Right renal pelvis (tissue), 4 donors: ENCODE measurements around the gene CLIP3. TPM values are rescaled to one million over a fixed set of nuclear protein-coding genes. Genes with fewer than 3 reads are reported as not detected.

Source experiments
- DNase-seq, 4 donors: peaks; one replicate each; pipeline ENCODE4 v3.0.0-alpha.2; 2013; ENCODE audit warnings: low read depth in 4 of 4, low spot score in 3 of 4, missing footprints in 1 of 4
- polyA plus RNA-seq, 4 donors: library from polyadenylated mRNA; unstranded; fragments of 120-200 nt; gene quantifications; one replicate each; pipeline ENCODE4 v1.2.1, GENCODE V29; 2013; ENCODE audit not compliant: insufficient read length in 4 of 4

Gene CLIP3
- polyA plus RNA-seq, 4 donors: 51.9 to 65.4 (median 58.4) TPM

GRCh38 chr19:36009633-36010379 is 22.9 kb downstream of the CLIP3 start:
- no peak for DNase-seq

- no peak for DNase-seq
These were observed 23.5 kb downstream of the CLIP3 start for GRCh38 chr19:36009220-36009619.

GRCh38 chr19:36008336-36008978 is 24.2 kb downstream of the CLIP3 start, which contains the start of gene SYNE4:
Gene SYNE4 (minus strand): TSS chr19:36008813. CDS start chr19:36008681, 132 bp downstream.
- DNase-seq: peak in 1 of 4 donors; percentile 54

DNA sequence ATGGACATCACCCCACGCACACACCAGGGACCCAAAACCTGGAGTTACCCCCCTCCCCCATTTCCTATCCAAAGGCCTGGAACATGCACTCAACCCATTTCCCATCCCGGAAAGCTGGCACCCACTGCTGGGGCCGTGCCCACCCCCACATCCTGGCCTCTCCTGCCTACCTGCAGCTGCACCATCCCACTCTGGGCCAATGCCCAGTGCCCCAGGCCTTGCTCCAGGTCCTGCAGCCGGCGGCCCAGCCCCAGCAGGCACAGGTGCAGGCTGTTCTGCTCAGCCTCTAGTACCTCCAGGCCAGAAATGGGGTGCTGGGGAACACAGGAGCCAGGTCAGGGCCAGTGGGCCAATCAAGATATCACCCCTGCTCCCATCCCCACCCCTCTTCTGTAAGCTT is 25.7 kb downstream of the CLIP3 start:
- no peak for DNase-seq

DNA sequence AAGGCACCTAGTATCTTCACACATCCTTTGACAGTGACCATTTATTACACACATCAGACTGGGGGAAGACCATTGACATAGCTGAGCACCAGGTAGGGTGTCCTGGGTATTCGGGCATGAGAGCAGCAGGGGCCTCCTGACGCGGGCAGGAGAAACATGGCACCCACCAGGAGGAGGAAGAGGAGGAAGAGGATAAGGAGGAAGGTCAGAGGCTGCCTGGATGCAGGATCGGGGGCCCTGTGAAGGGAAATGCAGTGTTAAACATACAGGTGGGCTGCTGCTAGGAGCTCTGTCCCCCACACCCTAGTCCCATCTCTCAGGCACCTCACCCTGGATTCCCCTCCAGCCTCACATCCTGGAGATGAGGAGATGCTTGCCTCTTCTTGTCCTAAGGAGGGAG is 29.4 kb downstream of the CLIP3 start:
- DNase-seq: no peak

DNA sequence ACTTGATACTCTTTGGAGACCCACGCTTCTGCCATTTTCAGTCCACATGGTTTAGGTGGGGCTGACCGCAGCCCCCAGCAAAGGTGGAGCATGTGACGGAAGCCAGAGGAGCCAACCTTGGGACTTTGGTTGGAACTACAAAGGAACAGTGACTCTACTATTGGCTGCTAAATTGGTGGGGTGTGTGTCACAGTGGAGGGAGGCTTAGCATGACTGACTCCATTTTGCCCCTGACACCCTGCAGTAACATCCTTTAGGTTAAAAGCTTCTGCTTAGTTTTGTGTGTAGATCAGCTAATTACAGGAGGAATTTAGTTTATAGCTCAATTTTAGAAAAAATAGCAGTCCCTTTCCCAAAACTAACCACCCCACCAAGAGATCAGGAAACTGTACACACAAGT is 31.1 kb downstream of the CLIP3 start:
- DNase-seq: no peak

GRCh38 chr19:35996777-35997176 is 35.9 kb downstream of the CLIP3 start:
- DNase-seq: no peak

- DNase-seq: peak; percentile 84 to 92 (median 87)
These were observed 37.4 kb downstream of the CLIP3 start, which contains the start of gene SDHAF1 for GRCh38 chr19:35995048-35995993. Gene SDHAF1 (plus strand): TSS chr19:35995188. CDS start chr19:35995275, 87 bp downstream.

DNA sequence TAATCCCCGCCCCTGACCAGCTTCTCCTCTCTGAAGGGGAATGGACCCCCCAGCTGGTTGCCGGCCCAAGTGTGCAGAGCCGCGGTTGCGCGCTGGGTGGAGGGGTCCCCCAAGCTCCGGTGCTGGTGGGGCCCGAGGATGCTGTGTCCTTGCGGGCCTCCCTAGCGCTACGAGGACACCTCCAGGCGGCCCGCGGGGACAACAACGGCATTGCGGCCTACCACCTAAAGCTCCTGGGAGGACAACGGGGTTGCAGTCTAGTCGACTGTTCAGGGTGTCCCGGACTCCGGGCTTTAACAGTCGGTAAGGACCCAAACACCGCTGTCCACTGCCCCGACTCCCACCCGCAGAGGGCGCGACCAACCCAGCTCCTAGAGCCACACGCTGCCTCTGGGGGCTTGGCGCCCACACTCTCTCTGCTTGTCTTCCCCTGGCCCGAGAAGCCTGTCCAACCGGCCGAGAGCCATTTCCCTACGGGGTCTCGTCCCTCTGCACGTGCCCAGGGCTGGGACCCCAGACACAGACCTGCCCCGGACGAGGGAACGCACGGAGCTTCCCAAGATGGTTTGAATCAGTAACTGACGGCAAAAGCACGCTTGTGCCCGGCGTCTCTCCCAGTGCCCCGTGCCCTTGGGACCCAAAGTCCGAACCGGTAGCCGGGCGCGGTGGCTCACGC is 38.6 kb downstream of the CLIP3 start:
- no peak for DNase-seq

DNA sequence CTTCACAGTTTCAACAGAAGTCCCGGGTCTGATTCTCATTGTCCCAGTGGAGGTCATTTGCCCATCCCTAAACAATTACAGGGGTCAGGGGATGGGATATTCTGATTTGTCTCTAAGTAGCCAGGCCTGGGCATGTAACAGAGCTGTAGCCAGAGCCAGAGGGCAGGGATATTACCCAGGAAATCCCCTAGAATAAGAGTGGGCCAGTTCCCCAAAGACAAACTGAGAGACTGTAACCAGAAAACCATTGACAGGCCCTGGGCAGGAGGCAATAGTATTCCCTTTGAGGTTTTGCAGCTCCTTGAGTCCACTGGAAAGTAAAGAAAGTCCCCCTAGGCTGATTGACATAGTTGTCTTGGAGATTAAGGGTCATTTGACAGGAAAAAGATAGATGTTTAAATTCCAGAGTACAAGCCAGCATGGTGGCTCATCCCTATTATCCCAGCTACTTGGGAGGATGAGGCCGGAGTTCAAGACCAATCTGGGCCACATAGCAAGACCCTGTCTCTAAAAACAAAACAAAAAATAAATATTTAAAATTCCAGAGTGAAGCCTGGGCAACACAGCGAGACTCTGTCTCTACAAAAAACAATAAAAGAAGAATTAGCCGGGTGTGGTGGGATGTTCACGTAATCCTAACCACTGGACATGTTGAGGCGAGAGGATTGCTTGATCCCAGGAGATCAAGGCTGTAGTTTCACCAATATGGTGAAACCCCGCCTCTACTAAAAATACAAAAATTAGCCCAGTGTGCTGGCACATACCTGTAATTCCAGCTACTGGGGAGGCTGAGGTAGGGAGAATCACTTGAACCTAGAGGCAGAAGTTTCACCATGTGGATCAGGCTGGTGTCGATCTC is 39.5 kb downstream of the CLIP3 start:
- no peak for DNase-seq

DNA sequence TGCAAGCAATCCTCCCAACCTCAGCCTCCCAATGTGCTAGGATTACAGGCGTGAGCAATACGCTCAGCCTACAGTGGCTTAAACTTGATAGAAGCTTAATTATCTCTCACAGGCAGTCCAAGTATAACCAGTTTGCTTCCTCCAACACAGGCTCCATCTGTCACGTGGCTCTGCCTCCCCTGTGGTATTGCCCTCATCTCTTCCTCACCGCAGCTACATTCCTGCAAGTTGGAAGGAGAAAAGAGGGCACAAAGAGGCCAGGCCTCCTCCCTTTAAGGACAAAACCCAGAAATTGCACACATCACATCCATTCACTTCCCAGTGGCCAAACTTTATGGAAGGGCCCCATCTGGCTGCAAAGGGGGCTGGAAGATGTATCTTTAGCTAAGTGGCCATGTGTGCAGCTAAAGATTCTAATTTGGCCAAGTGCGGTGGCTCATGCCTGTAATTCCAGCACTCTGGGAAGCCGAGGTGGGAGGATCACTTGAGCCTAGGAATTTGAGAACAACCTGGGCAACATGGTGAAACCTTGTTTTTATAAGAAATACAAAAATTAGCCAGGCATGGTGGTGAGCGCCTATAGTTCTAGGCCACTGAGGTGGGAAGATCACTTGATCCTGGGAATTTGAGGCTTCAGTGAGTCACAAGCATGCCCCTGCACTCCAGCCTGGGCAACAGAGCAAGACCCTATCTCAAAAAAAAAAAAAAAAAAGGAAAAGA is 40.8 kb downstream of the CLIP3 start:
- DNase-seq: no peak

- no peak for DNase-seq
These were observed 41.6 kb downstream of the CLIP3 start for GRCh38 chr19:35990771-35991730.

GRCh38 chr19:35990156-35990555 is 42.5 kb downstream of the CLIP3 start:
- DNase-seq: no peak

GRCh38 chr19:35988824-35989223 is 43.8 kb downstream of the CLIP3 start:
- no peak for DNase-seq

DNA sequence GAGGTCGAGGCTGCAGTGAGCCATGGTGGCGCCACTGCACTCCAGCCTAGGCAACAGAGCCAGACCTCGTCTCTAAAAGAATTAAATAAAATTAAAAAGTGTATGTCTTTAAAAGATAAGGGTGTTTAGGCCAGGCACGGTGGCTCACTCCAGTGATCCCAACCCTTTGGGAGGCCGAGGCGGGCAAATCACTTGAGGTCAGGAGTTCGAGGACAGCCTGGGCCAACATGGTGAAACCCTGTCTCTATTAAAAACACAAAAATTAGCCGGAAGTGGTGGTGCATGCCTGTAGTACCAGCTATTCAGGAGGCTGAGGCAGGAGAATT is 45.1 kb downstream of the CLIP3 start:
- DNase-seq: no peak

- no peak for DNase-seq
These were observed 45.8 kb downstream of the CLIP3 start for GRCh38 chr19:35986664-35987570.

DNA sequence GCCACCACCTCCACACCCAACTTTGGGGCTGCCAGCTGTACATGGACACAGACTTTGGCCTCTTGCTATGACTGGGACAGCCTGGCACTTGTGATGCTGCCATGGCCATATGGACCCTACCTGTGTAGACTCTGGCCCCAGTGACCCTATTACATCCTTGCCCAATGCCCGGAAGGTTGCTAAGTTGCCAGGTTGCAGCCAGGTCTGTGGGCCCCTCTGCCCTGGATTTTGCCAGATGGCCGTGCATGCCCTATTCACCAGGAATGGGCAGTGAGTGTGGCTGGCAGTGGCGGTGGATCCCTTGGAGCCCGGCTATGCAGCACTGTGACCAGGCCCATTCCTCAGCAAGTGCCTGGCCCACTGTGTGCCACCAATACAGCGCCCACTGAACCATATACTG is 46.6 kb downstream of the CLIP3 start:
- DNase-seq: no peak
